ENCODE results near the gene FAM78B.

GRCh38 chr1:166202546-166202945, 35.7 kb upstream of the FAM78B start:
- TF ChIP-seq CTCF (conservative IDR thresholded peaks at IDR 0.05; ENCODE audit: low read depth, low read length), result no peak
- TF ChIP-seq EZH2 (IDR thresholded peaks at IDR 0.05; ENCODE audit: borderline replicate concordance, low read depth, low read length, poor library complexity, severe bottlenecking), result no peak
